Measurements from ENCODE around the gene GFOD1.
"Not testable (repeated sequence)": the region's sequence is repeated elsewhere in the genome, so short reads cannot be mapped to it uniquely, and the experiment has no call there.

The GFOD1 gene

GRCh38 chr6:13466304-13467215 lies 20.8 kb downstream of the GFOD1 start:
- no peak for DNase-seq (ENCODE audit: low read depth in 2 of 2, low spot score in 1 of 2)

- DNase-seq (ENCODE audit: low read depth in 2 of 2, low spot score in 1 of 2): no peak
Measured at GRCh38 chr6:13465734-13466133, 21.7 kb downstream of the GFOD1 start.

DNA sequence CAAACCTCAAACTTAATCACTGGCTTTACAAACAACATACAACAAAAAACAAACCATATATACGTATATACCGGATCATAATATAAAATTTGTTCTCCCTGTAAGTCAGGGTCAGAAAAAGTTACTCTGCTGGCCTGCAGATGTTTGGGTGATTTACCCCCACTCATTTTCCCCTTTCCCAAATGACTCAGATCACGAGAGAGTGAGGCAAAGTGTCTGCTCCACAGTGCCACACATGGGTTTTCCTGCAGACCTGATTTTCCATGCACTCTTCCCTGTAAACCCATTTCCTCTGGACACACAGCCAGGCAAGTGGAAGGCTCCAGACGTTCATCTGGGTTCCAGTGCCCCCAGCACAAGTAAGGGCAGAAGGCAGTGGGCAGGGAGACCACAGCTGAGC lies 23.5 kb downstream of the GFOD1 start:
- no peak for DNase-seq (ENCODE audit: low read depth in 2 of 2, low spot score in 1 of 2)

DNA sequence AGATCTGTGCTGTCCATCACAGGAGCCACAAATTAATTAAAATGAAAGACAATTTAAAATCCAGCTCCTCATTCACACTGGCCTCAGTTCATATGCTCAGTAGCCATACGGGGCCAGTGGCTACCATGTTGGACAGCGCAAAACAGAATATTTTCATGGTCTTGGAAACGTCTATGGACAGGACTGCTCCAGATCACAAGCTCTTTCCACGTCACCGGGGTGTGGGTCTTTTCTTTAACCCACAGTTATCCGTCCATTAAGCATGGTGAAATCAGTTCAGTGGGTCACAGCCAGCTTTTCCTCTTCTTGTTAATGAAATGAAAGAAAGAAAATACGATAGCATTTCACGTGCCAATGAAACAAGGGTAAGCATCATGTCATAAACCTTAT lies 24.1 kb downstream of the GFOD1 start:
- no peak for DNase-seq (ENCODE audit: low read depth in 2 of 2, low spot score in 1 of 2)

GRCh38 chr6:13462458-13463327 lies 24.7 kb downstream of the GFOD1 start:
- DNase-seq (ENCODE audit: low read depth in 2 of 2, low spot score in 1 of 2): no peak

DNA sequence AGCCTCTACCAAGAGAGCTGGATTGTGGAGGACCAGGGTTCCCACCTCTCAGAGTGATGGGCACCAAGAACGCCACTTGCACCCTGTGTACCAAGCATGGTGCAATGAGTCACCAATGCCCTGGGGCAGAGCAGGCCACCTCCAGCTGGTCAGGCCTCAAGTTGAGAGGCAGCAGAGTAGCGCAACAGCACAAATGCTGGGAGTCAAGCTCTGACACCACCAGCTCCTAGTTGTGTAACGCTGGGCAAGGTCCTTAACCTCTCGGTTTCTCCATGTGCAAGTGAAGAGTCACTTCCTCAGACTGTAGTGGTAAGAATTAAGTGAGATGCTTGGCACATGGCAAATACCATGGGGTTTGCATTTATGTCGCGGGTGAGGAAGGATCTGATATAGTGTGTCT lies 25.6 kb downstream of the GFOD1 start:
- no peak for DNase-seq (ENCODE audit: low read depth in 2 of 2, low spot score in 1 of 2)

- no peak for DNase-seq (ENCODE audit: low read depth in 2 of 2, low spot score in 1 of 2)
Measured at GRCh38 chr6:13461307-13461706, 26.1 kb downstream of the GFOD1 start.

DNA sequence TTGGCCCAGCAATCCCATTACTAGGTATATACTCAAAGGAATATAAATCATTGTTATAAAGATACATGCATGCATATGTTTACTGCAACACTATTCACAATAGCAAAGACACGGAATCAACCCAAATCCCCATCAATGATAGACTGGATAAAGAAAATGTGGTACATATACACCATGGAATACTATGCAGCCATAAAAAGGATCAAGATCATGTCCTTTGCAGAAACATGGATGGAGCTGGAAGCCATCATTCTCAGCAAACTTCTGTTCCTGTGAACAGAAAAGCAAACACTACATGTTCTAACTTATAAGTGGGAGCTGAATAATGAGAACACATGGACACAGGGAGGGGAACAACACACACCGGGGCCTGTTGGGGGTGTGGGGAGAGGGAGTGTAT lies 27.1 kb downstream of the GFOD1 start:
- DNase-seq (ENCODE audit: low read depth in 2 of 2, low spot score in 1 of 2): not testable (repeated sequence)

GRCh38 chr6:13457577-13457976 lies 29.8 kb downstream of the GFOD1 start:
- DNase-seq (ENCODE audit: low read depth in 2 of 2, low spot score in 1 of 2): no peak

GRCh38 chr6:13455552-13455966 lies 31.8 kb downstream of the GFOD1 start:
- no peak for DNase-seq (ENCODE audit: low read depth in 2 of 2, low spot score in 1 of 2)

DNA sequence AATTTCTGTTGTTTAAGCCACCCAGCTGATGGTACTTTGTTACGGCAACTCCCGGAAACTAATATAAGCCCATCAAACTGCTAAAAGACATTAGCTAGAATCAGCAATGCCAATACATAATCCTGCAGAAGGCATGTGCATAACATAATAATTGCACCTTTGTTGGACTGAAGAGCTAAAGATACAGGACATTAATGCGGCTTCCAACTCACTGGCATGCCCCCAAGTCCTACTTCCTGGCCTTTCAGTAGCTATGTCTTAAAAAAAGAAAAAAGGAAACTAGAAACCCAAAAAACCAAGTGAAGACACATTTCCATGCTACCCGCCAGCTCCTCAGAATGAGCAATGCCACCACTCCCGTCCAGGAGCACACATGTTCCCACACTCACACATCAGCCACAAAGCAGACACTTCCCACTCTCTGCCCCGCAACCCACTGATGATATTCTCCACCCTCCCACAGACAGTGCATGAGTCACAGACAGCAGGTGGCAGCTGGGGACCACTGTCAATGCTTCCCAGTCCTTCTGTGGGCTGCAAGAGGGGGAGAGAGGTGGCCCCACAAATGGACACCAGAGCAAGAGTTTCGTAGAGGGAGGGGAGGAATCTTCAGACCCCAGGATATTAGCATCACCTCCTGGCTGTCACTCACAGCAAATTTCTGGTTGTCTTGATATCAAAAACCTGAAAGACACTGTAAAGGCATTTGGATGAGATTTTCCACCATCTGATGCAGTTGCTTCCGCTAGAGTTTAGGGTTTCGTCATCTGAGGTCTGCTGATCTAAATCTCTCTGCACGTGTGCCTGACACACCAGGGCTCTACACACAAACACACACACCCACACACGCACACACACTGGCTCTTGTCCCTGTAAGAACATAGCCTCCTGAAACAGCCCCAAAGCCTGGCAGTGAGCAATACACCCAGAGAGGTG lies 32.8 kb downstream of the GFOD1 start:
- peak in 1 of 2 donors; percentile 49 for DNase-seq (ENCODE audit: low read depth in 2 of 2, low spot score in 1 of 2)

DNA sequence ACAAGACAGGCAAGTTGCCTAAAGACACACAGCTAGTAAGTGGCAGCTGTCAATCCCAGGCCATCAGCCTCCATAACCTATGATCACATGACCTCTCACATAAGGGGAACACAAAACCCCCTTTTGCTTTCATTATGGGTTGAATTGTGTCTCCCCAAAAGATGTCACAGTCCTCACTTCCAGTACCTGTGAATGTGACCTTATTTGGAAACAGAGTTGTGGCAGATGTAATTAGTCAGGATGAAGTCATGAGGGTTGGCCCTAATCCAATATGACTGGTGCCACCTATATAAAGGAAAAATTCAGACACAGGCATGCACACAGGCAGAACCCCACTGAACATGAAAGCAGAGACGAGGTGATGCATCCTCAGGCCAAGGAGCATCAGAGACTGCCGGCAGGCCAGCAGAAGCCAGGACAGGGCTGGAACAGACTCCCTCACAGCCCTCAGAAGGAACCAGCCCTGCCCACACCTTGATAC lies 33.6 kb downstream of the GFOD1 start:
- DNase-seq (ENCODE audit: low read depth in 2 of 2, low spot score in 1 of 2): no peak

DNA sequence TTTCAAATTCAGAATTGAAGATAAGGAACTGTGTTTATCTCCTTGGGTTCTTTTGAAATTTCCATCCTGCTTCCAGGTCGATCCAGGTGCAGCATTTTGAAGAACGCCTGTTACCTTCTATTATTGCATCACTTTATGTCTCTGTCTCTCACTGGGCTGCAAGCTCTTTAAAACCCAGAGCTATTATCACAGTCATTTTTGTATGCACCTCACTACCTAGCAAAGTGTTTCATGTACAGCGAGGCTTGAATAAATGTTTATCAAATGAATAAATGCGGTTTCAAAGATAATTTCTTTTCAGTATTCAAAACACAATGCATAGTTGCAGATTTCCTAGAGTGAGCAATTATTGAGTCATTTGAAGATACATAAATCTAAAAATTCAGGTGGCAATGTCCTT lies 34.2 kb downstream of the GFOD1 start:
- no peak for DNase-seq (ENCODE audit: low read depth in 2 of 2, low spot score in 1 of 2)

DNA sequence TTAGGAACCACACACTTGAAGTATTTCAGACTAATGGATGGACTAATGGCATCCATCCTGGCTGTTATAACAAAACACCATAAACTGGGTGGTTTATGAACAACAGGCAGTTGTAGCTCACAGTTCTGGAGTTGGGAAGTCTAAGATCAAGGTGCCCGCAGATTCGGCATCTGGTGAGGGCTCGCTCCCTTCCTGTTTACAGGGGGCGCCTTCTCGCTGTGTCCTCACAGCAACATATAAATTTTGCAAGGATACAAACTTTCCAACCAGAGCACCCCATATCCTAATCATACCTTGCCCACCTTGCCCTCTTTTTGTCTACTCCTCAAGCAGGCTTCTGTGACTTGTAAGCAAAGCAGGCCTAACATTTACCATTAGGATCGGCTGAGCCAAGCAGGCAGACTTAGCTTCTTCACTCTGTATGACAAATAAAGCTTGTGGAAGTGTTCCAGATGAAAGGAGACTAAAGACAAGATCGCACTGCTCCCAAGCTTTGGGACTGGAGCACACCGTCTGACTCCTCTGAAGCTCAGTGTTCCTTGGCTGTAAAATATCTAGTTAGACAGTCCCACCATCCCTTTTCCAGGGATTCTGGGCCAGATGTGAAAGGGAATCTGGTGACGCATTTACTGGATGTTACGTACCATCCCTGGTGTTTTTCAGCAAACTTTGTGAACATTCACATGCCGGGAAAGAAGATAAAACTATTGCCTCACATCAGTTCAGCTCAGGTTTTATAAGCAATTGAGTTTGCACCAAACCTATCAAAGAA lies 34.9 kb downstream of the GFOD1 start:
- DNase-seq (ENCODE audit: low read depth in 2 of 2, low spot score in 1 of 2): no peak

DNA sequence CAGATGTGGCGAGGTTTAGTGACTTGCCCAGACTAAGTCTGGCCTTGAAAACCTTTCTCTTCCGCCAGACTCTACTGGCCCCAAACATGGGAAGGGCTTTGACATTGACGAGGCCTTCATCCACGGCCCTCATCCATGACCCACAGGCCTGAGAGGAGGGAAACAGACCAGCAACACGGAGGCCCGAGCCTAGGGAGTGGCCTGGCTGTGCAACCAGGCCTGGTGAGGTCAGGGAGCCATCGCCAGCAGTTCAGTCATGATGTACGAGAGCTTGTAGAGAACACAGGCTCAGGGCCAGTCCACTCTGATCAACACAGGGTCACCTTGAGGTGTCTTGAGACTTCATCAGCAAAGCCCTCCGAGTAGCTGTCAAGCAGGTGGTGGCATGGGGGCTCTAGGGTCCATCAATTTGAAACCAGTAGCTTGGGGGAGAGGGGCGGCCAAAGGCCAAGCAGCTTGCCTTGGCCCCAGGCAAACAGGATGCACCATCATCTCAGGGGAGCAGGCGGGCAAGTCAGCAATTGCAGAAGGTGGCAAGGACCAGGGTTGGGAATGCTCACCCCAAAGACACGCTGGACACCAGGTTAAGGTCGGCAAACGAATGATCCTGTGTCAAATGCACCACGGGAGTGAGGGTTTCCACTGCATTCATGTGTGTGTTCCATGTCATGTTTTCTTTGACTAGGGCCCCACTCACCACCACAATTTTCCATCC lies 36.1 kb downstream of the GFOD1 start:
- no peak for DNase-seq (ENCODE audit: low read depth in 2 of 2, low spot score in 1 of 2)

DNA sequence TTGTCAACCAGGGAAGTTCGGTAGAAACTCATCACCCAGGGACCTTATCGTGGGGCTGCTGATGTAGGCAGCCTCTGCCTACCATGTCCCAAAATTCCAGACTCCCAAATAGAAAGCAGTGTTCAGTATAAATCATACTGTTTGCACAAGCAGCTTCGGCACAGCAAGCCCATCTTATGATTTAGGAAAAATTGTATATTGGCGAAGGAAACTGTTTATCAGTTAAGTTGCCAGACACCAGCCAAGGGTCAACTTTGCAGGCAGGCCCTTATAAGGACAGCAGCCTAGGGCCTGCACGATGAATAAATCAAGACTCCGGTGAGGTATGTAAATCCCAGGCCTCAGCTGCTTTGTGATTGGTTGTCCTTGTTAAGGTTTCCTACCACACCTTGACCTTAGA lies 36.8 kb downstream of the GFOD1 start:
- no peak for DNase-seq (ENCODE audit: low read depth in 2 of 2, low spot score in 1 of 2)

DNA sequence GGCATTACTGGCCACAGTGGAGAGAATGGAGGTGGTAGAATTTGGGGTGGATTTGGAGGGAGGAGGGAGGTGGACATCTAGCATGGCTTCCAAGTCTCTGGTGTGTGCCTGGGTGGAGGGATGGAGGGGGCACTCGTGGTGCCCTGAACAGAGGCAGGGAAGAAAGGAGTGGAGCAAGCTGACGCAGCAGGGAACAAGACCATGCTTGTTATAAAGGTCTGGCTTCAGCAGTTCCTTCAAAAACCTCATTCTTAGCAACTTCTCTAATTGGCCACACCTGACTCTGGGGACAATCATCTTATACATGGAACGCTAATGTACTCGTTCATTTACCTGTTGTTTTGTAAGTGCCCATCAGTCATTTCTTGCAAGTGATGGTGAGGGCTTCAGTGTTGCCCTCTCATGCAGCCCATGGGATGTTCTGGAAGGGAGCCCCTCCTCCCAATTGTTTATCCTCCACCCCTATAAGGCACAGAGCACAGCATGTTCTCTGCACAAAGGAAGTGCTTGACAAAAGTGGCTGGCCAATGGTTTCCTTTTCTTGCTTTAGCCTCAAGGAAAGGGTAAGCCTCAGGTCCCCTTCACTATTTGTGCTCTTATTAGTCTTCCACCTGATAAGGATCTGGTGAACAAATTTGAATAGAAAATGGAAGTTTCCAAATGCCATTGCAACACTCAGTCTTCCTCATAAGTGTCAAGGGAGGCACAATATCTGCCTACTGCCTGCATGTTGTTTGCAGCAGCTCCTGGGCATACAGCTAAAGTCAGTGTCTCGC lies 39.3 kb downstream of the GFOD1 start:
- DNase-seq (ENCODE audit: low read depth in 2 of 2, low spot score in 1 of 2): no peak

GRCh38 chr6:13446381-13446780 lies 41.0 kb downstream of the GFOD1 start:
- DNase-seq (ENCODE audit: low read depth in 2 of 2, low spot score in 1 of 2): no peak

GRCh38 chr6:13445744-13446115 lies 41.7 kb downstream of the GFOD1 start:
- DNase-seq (ENCODE audit: low read depth in 2 of 2, low spot score in 1 of 2): no peak

Data from stimulated activated CD8-positive, alpha-beta memory T cell treated with anti-CD3 and anti-CD28 coated beads, Interleukin-4, amount 100 ng/mL, for 1 hour (primary cell).